Fibroblast of villous mesenchyme (primary cell): Measurements from ENCODE around the gene AKT3. TPM values are rescaled to one million over a fixed set of nuclear protein-coding genes. Genes with fewer than 3 reads are reported as not detected.

Experiments
- DNase-seq: peaks from one replicate; pipeline ENCODE4 v3.0.0-alpha.2; 2010; ENCODE audit warnings: low read depth
- H3K4me3 ChIP-seq: 2 replicates; pipeline ENCODE4 v1.5.1; 2011; ENCODE audit warnings: low read depth, mild to moderate bottlenecking, low read length
- total RNA-seq: library from RNA; depleted of rRNA; stranded (reverse); fragments of >200 nt; gene quantifications from 2 replicates; pipeline ENCODE4 v1.2.3, GENCODE V29; 2012
- TF ChIP-seq, protein P1 (sequence below): IDR thresholded peaks from 2 replicates; pipeline ENCODE4 v1.5.1; 2012; ENCODE audit warnings: low read depth, mild to moderate bottlenecking, low read length; ENCODE audit not compliant: insufficient read depth

AKT3 gene
- total RNA-seq, 1 donor = 38.0 TPM

DNA sequence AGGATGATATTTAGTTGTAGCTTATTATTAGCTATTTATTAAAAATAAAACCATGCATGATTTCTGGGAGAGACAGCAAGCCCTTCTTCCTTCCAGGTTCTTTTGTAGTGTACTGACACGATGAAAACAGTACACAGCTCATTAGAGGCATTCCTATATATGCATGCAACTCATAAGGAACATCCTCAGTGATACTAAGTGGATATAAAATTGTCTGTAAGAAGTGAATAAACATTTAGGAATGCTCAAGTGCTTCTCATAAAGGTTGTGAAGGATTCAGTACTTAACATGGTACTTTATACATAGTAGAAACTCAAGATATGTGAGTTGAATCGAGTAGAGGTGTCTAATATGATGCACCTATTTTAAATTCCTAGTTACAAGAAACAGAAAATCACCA is 306.5 kb downstream of the AKT3 start:
- DNase-seq = no peak
- TF ChIP-seq, protein P1, sequence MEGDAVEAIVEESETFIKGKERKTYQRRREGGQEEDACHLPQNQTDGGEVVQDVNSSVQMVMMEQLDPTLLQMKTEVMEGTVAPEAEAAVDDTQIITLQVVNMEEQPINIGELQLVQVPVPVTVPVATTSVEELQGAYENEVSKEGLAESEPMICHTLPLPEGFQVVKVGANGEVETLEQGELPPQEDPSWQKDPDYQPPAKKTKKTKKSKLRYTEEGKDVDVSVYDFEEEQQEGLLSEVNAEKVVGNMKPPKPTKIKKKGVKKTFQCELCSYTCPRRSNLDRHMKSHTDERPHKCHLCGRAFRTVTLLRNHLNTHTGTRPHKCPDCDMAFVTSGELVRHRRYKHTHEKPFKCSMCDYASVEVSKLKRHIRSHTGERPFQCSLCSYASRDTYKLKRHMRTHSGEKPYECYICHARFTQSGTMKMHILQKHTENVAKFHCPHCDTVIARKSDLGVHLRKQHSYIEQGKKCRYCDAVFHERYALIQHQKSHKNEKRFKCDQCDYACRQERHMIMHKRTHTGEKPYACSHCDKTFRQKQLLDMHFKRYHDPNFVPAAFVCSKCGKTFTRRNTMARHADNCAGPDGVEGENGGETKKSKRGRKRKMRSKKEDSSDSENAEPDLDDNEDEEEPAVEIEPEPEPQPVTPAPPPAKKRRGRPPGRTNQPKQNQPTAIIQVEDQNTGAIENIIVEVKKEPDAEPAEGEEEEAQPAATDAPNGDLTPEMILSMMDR = no peak

DNA sequence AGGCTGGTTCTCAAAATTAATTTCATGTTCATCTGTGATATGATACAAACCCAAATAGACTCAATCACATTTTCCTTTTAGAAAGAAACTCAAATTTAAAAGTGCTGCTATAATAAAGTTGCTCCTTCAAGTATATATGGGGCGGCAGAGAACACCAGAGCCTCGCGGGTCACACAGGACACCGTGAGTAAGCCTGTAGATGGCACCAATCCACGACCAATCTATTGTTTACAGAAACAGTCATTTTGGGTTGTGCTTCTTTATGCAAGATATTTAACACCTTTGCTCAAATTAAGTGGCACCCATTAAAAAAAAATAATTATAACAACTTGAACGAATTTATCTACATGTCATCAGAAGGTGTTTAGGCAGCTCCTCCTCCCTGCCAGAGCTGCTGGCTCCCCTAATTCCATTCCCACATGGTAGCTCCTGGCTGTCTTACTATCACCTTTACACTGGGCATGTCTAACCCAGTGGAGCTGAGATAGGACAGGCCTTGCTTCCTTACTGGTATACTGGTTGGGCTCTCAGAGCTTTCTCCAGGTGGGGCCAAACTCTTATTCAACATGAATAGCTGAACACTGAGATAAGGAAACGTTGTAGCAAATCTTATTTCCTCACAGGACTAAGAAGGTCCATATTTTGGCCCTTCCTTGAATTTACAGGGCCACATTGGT is 307.2 kb downstream of the AKT3 start:
- H3K4me3 ChIP-seq = no peak overlapping the region
- DNase-seq = no peak
- TF ChIP-seq, protein P1 = no peak

More for the DNA sequence above, 306.5 kb downstream of the AKT3 start:
- H3K4me3 ChIP-seq = no peak overlapping the region

DNA sequence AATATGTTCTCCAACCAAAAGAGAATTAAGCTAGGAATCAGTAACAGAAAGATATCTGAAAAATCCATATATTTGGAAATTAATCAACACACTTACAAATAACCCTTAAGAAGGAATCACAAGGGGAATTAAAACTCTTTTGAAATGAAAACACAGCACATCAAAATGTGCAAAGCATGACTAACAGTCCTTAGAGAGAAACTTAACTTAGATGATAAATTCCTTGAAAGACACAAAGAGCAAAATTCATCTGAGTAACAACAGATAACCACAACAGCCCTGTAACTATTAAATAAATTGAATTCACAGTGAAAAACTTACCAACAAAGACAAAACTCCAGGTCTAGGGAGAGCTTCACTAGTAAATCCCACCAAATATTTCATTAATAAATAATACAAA is 310.4 kb downstream of the AKT3 start:
- DNase-seq = no peak
- TF ChIP-seq, protein P1 = no peak
- H3K4me3 ChIP-seq = no peak overlapping the region

DNA sequence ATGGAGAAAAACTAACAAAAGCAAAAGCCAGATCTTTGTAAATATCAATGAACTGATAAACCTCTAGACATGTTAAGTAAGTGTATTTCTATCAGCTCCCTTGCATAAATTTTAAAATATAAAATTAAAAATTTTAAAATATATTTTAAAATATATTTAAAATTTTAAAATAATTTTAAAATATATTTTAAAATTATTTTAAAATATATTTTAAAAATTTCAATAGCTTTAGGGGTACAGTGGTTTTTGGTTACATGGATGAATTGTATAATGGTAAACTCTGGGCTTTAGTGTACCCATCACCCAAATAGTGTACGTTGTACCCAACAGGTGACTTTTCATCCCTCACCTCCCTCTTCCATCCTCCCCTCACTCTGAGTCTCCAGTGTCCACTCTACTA is 315.0 kb downstream of the AKT3 start:
- TF ChIP-seq, protein P1 = no peak
- no peak for DNase-seq
- H3K4me3 ChIP-seq = no peak overlapping the region

DNA sequence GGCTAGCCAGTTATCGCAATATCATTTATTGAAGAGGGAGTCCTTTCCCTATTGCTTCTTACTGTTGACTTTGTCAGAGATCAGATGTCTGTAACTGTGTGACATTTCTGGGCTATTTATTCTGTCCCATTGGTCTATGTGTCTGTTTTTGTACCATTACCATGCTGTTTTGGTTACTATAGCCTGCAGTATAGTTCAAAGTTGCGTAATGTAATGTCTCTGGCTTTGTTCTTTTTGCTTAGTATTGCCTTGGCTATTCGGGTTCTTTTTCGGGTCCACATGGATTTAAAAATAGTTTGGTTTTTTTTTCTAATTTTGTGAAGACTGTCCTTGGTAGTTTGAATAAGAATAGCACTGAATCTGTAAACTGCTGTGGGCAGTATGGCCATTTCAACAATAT is 320.5 kb downstream of the AKT3 start:
- no peak overlapping the region for H3K4me3 ChIP-seq
- DNase-seq = no peak
- TF ChIP-seq, protein P1 = no peak

DNA sequence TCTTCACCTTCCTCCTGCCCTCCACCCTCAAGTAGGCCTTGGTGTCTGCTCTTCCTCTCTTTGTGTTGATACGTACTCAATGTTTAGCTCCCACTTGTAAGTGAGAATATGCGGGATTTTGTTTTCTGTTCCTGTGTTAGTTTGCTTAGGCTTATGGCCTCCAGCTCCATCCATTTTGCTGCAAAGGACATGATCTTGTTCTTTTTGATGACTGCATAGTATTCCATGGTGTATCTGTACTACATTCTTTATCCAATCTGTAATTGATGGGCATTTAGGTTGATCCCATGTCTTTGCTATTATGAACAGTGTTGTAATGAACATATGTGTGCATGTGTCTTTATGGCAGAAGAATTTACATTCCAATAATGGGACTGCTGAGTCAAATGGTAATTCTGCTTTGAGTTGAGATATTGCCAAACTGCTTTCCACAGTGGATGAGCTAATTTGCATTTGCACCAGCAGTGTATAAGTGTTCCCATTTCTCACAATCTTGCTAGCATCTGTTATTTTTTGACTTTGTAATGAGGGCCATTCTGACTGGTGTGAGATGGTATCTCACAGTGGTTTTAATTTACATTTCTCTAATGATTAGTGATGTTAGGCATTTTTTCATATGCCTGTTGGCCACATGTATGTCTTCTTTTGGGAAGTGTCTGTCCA is 321.5 kb downstream of the AKT3 start:
- TF ChIP-seq, protein P1 = no peak
- no peak overlapping the region for H3K4me3 ChIP-seq

More for the DNA sequence above, 321.5 kb downstream of the AKT3 start:
- DNase-seq = no peak
